Activated CD8-positive, alpha-beta memory T cell treated with anti-CD3 and anti-CD28 coated beads for 36 hours (primary cell): ENCODE measurements around the gene CCDC175. TPM values are rescaled to one million over a fixed set of nuclear protein-coding genes. Genes with fewer than 3 reads are reported as not detected.

Experiments
- CTCF ChIA-PET: fragments of 350-600 bp; sonication (Branson Sonifier 250); formaldehyde crosslinking; loops from one replicate; lab custom pipeline; 2021; ENCODE audit warnings: antibody characterized with exemption; lab: Charles Lee
- POLR2A ChIA-PET: fragments of 350-600 bp; sonication (Branson Sonifier 250); formaldehyde crosslinking; loops from one replicate; lab custom pipeline; 2021; ENCODE audit warnings: antibody characterized with exemption; lab: Charles Lee
- total RNA-seq, 2 experiments: library from RNA; stranded (reverse); gene quantifications; one replicate each; pipeline ENCODE4 v1.2.3, GENCODE V29; 2021

Gene CCDC175
- total RNA-seq, 2 experiments from 2014 or later = not detected

DNA sequence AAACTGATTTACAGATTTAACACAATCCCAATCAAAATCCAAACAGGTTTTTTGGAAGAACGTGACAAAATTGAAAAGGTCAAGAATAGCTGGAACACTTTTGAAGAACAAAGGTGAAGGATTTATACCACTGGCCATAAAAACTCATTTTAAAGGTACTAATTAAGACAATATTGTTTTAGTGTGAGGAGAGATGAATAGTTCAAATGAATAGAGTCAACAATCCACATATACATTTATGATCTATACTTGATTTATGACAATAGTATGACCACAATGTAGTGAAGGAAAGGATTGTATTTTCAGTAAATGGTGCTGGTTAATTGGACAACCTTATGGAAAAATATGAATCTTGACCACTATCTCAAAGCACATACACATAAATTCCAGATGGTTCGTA lies 29.3 kb downstream of the CCDC175 start:
- ChIA-PET CTCF (no interaction called here), POLR2A (no interaction called here)

DNA sequence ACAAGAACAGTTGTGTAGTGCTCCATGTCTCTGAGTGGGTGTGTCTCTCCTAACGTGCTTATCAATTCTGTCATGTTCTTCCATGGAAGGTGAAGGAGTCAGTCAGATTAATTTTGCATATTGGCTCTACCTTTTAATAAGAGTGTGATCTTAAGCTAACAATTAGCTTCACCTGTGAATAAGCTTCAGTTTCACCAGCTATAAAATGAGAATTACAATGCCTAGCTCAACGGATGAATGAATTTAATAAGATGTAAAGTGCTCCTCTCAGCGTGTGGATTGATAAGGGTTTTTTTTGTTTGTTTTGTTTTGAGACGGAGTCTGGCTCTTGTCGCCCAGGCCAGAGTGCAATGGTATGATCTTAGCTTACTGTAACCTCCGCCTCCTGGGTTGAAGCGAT lies 32.7 kb downstream of the CCDC175 start:
- ChIA-PET POLR2A (no interaction called here), CTCF (no interaction called here)

DNA sequence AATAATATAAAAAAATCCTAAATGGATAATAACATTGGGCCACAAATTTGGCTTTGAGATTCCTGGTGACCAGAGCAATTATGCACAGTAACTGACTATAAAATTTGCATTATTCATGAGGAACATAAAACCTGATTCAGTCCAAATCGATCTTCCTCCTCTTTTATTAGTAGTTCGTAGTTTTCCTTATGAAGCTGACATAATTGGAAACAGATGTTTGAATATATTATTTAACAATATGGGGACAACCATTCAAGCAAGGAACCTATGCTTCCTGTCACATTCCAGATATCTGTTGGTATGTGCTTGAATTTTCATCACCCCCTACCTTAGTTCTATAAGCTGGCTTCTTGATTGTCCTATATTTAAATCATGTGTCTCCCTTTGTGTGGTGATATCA lies 34.9 kb downstream of the CCDC175 start:
- CTCF ChIA-PET = no interaction called here
- POLR2A ChIA-PET = no interaction called here

GRCh38 chr14:59540852-59541251 lies 35.8 kb downstream of the CCDC175 start:
- ChIA-PET POLR2A (no interaction called here), CTCF (no interaction called here)

GRCh38 chr14:59538936-59539335 lies 37.7 kb downstream of the CCDC175 start:
- ChIA-PET POLR2A (no interaction called here), CTCF (no interaction called here)

GRCh38 chr14:59537476-59537875 lies 39.1 kb downstream of the CCDC175 start:
- ChIA-PET CTCF (no interaction called here), POLR2A (no interaction called here)

DNA sequence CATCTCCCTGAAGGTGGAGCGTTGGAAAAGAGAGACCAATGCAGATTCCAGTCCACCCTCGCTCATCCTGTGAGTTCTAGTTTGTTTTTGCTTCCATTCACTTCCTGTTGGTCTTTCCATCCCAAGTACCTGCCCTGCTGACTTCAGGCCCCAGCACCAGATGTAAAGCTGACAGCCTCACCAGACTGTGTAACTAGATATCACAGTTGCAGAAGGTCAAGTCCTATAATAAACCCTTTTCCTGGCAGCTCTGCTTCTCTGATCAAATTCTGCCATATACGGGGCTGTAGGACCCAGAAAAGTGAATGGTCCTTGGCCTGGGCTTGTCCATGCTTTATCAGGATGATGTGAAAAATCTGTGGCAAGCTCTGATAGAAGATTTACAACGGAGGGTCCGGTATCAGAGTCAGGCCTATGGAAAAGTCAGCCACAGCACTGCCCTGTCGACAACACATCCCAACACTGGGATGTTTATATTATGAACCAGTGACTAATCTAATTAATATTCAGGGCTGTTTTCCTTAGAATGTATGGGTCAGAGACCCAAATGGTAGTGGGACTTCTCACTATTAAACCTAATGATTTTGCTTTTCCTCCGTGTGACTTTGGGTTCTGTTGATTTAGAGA lies 42.1 kb downstream of the CCDC175 start:
- CTCF ChIA-PET = no interaction called here

GRCh38 chr14:59532419-59532818 lies 44.2 kb downstream of the CCDC175 start:
- ChIA-PET POLR2A (no interaction called here), CTCF (no interaction called here)

More for the DNA sequence above, 42.1 kb downstream of the CCDC175 start:
- POLR2A ChIA-PET = no interaction called here

GRCh38 chr14:59530349-59530748 lies 46.3 kb downstream of the CCDC175 start:
- CTCF ChIA-PET = no interaction called here

DNA sequence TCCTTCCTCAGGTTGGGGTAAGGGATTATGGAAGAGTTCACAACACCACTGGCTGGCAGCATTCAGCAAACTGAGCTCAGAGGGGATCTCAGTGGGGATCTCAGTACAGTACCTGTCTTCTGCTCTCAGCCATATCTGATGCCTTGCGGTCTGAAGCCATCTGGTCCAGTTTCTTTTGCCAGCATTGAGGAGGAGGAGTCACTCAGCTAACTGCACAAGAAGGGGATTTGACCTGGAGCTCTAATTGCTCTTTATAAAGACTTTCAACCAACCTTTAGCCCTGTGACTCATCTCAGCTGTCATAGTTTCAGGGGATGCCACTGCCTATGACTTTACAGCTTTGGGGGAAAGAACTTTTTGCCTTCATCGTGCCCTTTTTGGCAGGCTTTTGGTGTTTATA lies 47.4 kb downstream of the CCDC175 start:
- POLR2A ChIA-PET = no interaction called here
- CTCF ChIA-PET = no interaction called here

More at GRCh38 chr14:59530349-59530748, 46.3 kb downstream of the CCDC175 start:
- POLR2A ChIA-PET = no interaction called here

GRCh38 chr14:59520224-59520623 lies 56.4 kb downstream of the CCDC175 start:
- CTCF ChIA-PET = no interaction called here
- POLR2A ChIA-PET = no interaction called here

- ChIA-PET CTCF (no interaction called here), POLR2A (no interaction called here)
Measured at GRCh38 chr14:59511916-59512575, 64.6 kb downstream of the CCDC175 start.

DNA sequence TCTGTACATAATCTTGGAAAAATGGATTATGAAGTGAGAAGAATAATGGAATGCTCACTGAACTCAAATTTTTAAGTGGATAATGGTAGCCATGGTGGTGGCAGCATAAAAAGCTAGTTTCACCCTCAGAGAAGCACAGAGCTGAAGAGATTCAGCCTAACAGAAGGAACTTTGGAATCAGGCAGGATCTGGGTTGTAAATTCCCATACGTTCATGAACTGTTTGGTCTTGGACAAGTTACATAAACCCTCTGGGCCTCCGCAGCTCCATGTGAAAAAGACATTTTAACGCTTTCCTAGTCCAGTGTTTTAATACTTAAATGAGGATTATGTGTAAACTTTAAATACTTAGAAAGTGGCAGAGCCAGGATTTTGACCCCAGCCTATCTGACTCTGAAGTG lies 65.6 kb downstream of the CCDC175 start:
- POLR2A ChIA-PET = no interaction called here
- CTCF ChIA-PET = interaction anchor here (1.1 kb wide), 1 partner anchor 66 kb away, joined by 6 read pairs; the partner anchor contains the start of gene CCDC175

- POLR2A ChIA-PET = no interaction called here
- CTCF ChIA-PET = no interaction called here
Measured at GRCh38 chr14:59510001-59510400, 66.6 kb downstream of the CCDC175 start.

GRCh38 chr14:59509101-59509500 lies 67.5 kb downstream of the CCDC175 start:
- ChIA-PET CTCF (no interaction called here), POLR2A (no interaction called here)

- CTCF ChIA-PET = interaction anchor here (0.6 to 1.0 kb wide), 2 partner anchors 69 to 89 kb away, joined by 3 read pairs; partner anchors contain the start of gene CCDC175
- POLR2A ChIA-PET = no interaction called here
Measured at GRCh38 chr14:59507752-59508103, 68.9 kb downstream of the CCDC175 start.

DNA sequence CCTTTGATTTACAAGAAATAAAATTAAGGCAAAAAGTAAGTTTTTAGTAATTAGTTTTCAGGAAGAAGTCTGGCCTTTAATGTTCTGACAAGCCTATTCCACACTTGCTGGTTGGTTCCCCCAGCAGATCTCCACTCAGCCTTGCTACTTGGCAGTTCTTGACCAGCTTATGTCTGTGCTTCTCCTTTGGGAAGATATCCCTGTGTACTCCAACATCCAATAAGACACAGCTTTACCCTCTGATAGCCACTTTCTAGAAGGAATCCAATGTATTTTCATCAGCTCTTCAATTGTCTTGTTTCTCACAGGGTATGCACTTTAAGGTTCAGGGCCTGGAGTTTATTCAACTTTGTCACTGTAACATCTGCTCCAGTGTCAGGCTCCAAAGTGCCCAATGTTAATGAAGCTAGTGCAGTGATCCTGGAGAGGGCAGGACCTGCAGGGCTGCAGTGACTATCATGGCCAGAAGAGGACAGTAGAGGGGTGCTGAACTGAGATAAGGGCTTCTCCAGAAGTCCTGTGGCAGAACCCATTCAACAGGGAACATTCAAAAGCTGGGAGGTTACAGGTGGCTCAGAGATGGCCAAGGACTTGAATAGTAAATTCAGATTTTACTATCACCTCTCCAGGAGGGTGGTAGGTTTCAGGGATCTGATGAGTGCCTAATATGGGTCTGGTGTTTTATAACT lies 69.4 kb downstream of the CCDC175 start:
- ChIA-PET CTCF (interaction anchor here (0.6 to 1.6 kb wide), 3 partner anchors 69 to 89 kb away, joined by 3 to 7 read pairs (median 3); partner anchors contain the start of gene CCDC175), POLR2A (no interaction called here)

GRCh38 chr14:59503256-59503655 lies 73.4 kb downstream of the CCDC175 start:
- ChIA-PET CTCF (interaction anchor here (1.1 kb wide), 1 partner anchor 73 kb away, joined by 5 read pairs; the partner anchor contains the start of gene CCDC175), POLR2A (no interaction called here)

DNA sequence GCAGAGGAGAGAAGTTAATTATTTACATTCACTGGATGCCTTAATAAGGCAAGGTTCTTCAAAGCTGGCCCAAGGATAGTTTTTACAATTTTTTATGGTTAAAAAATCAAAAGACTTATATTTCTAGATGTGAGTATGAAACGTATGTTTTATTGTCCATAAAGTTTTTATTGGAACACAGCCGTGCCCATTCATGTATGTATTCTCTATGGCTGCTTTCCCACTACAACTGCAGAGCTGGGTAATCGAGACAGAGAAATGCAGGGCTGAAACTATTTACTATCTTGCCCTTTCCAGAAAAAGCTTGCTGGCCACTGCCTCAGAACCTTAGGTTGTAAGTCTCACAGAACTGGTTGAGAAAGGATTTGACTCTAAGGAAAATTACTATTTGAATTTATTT lies 75.9 kb downstream of the CCDC175 start:
- POLR2A ChIA-PET = no interaction called here

GRCh38 chr14:59492384-59492783 lies 84.2 kb downstream of the CCDC175 start:
- CTCF ChIA-PET = interaction anchor here (0.7 kb wide), 1 partner anchor 1032 kb away, joined by 4 read pairs; no protein-coding TSS in a partner anchor
- POLR2A ChIA-PET = no interaction called here

More for the DNA sequence above, 75.9 kb downstream of the CCDC175 start:
- CTCF ChIA-PET = interaction anchor here (1.5 kb wide), 1 partner anchor 76 kb away, joined by 3 read pairs; the partner anchor contains the start of gene CCDC175
